HG02642 (cell line): Measurements from ENCODE around the gene SOX6.

Experiments used
- ATAC-seq: cut with Tn5 transposase; IDR thresholded peaks from one replicate; pipeline ENCODE4 v1.9.1; 2021; ENCODE audit warnings: mild to moderate bottlenecking; ENCODE audit not compliant: unreplicated experiment, poor library complexity

The SOX6 gene

DNA sequence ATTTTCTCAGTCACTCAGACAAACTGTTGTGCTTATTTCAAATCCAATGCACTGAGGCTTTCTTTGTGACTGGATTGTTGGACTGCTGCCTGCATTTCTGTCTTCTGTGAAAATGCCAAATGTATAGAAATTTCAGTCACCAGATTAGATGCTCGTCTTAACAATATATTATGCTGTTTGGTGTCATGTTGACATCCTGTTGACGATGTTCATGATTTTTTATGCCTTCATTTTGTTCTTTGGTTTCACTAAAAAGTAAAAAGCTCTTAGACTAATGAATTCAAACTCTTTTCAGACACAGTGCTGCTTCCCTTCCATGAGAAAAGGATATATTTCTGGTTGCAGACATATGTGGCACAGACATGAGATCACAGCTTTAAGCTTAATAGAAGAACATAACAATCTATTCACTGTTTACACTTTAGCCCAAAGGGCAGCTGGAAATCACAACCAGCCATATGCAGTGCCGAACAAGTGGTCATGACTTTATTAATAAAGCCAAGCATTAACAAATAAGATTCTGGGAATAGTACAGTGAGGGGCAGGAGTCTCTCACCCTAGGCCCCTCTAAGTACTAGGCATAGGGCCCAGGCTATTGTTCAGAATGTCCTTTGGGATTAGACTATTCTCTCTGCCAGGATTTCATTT lies 9.4 kb upstream of the SOX6 start:
- no peak for ATAC-seq

DNA sequence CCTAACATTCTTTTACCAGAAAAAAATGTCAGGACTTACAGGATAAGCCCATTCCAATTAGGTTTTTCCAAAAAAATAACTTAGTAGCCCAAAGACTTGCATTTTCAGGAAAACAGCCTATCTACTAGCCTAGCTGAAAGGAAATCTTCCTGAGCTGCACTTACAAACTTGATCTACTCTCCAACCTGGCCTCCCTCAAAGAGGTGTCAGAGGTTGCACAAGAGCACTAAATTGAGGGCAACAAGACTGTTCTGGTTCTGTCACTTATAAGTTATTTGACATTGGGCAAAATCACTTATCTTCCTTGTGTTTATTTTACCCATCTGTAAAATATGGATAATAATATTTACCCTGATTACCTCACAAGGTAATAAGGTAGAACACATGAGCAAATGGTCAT lies 7.9 kb upstream of the SOX6 start:
- no peak for ATAC-seq

DNA sequence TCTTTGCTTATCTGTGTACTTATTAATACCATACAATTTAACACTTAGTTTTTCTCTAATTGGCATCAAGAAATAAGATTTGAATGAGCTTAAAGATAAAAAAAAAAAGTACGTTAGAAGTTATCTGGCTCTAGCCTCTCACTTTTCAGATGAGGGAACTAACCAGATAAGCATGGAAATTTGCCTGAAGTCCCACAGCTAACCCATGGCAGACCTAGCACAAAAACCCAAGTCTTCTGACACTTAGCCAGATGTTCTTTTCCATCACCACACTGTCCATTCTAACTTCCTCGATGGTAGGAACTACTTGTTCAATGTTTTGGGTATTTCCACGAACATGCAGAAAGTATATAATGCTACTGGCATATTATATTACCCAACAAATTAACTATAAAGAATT lies 7.4 kb upstream of the SOX6 start:
- no peak for ATAC-seq

DNA sequence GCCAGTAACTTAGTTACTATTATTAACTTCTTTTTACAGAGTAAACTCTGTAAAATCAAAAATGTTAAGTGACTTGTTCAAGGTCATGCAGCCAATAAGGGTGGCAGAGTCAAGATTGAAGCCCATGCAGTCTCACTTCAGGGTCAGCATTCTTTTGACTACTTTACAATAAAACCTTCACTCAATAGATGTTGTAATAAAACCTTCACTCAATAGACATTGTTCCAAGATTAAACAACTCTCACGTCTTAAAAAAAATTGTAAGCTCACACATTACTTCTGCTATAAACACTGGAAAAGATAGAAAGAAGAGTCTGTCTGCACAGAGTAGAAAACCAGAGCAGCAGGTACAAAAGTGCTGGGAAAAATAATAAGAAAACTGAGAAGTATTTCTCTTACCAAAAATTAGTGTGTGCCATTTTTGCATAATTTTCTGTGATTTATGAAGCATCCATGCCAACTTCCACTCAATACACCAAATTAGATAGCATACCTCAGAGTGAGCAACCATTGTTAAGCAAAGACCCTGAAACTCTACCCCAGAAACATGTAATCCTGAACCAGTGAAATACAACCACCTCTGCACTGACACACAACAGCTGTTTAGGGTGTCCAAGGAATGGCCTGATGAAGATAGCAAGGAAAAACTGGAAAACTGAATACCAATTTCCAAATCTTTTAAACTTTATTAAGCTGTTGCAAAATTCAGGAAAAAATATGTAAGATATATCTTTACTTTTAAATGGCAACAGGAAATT lies 4.9 kb upstream of the SOX6 start:
- no peak for ATAC-seq

DNA sequence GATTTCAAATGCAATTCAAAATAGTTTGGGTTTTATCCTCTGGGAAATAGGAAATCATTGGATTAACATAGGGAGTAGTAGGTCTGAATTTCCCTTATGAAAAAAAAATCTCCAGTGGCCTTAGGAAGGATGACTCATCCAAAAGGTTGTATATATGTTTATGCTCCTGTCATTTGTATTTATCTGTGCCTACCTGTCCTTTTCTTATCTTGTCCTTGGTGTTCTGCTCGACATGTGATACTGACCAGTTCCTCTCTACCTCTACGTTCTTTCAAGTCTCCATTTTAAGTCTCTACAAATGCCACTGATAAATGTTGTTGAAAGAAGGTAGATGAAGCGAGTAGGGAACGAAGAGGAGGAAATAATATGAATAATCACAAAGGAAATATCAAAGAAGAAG lies 3.0 kb upstream of the SOX6 start:
- ATAC-seq = no peak

DNA sequence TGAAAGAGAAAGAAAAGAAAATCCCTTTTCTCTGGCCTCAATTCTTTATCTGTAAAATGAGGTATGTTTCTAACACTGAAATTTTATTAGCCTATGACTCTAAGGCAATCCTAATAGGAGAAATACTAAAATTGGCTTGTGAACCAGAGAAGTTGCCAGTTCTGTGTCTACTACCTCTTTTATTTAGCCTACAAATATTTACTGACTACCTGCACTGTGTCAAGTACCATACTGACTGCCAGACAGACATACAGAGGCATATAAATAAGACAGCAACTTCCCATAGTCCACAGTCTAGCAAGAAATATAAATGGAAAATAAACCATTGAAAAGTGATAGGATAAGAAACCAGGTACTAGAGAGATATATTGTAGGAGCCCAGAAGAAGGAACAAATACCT lies 2.4 kb upstream of the SOX6 start:
- no peak for ATAC-seq

DNA sequence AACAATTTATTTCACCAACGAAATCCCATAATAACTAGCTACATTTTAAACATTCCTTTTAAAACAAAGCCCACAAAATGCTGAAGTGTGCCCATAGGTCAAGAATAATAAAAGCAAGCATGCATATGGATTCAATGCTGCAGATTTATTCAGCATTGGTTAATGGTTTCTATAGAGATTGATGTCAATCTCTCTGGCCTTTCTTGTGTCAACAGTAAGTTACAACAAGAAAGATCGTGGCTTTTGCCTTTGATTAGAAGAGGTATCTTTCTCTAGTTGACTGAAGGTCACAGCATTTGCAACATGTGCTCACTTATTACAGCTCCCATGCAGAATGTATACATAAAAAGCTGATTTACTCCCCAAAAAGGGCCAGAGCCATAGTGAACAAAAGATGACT lies 1.4 kb upstream of the SOX6 start:
- ATAC-seq = no peak

DNA sequence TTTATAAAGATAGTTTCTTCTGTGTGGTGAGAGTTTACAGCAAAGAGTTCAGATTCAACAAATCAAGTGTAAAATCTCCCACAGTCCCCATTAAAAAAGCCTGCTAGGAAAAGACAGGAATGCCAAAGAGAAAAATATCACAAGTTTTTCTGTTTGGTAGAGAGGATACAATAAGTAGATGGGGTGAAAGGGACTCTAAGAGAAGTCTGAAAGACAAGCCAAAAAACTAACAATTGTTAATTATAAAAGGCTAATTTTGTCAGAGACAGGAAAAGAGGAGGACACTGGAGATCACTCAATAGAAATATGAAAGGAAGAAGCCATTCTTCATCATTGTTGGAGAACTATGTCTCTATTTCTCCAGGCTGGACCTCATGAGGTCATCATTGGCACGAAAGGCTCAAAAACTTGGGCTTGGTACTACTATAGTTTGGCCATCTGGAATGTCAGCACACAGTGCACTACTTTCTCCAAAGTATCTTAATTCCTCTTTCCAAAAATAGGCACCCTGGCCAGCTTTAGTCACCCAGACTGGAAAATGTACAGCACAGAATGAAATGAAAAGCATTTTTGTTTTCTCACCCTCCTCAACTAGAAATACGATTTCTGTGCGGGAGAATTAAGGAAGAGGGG lies 531 bp upstream of the SOX6 start:
- ATAC-seq = no peak

DNA sequence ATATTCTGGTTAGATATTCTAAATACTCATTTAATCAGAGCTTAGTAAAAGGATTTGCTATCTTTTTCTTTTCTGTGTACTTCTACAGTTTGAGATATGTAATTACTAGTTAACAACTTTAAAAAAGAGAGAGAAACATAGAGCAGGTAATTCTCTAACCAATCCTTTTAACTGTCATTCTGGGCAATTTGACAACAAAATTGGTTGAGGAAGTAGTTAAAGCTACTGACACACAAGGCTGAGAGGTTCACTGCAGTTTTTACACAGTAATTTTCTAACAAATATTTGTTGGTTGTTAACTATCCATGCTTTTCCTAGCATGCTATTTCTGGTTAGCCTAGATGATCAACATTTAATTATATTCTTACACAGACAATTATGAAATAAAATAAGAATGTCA lies 3.6 kb downstream of the SOX6 start:
- no peak for ATAC-seq

DNA sequence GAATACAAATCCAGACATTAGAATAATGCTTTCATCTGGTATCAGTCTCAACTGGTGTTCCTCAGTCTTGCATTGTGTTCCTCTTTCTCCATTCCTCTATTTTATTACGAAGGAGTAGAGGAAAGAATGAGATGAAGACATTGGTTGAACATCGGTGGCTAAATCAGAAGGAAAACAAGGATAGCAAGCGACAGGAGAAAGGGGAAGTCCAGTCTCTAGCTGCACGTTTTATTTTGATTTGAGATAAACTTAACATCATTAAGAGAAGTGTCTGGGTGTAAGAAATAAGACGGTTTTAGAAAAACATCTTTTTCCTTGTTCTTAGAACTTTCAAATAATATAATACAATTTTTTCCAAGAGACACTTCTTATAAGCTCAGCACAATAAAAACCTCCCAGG lies 6.2 kb downstream of the SOX6 start:
- ATAC-seq = no peak

DNA sequence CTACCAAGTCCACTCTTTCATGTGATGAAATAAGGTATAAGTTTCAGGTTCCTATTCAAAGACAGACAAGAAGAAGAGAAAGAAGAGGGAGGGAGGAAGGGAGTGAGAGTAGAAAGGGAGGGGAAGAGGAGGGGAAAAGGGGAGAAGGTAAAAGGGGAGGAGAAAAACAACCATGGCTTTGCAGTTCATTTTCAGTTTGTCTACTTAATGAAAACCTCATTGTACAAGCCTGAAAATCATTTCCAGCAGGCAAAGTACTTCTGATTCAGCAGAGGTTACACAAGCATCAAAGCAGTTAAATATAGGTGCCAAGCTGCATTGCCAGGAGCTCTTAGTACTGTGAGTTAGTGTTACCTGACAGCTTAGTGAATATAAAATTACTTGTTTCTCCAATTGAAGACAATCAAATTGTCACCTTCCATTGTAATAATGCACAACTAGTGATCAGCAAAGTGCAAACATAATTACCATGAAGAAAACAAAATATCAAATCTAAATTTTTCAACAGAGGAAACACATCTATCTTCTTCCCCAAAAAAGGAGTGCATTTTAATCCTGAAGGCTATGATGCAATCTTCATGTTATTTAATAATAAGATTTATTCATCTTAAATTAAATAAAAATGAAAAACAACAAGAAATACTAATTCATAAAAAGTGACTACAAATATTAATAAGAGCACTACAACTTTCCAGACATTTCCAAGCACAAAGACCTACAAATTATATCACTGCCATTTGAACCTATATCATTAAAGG lies 8.2 kb downstream of the SOX6 start:
- no peak for ATAC-seq

DNA sequence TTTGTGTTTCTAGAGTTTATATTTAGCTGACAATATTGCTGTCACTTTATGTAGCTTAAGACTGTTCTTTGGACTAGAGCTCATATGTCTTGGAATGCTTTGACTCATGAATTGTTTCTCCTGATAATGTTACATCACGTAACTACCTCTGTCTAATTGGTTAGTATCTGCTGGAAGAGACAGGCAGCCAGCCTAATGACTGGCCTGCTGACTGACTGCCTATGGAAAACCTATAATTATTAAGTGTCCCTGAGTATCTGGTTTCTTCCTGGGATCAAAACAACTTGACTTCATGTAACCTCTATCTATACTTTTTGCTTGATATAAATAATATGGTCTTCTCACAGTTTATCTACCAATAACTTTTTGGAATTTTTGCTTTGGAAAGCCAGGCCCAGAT lies 9.4 kb downstream of the SOX6 start:
- no peak for ATAC-seq

DNA sequence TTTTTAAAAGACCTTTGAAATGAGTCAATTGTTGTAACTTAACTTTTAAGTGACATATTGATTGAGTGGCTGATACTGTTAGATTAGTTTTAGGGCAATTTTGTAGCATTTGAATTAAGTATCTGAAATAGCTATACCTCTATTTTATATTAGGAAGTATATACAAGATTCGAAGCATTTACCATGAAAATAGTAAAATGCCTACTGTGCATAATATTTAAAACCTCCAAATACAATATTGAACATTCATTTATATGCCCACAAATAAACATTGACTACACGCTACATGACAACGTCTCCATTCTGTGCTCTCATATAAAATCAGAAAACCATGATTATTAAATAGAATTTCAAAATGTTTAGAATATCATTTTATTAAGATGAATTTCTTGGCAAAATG lies 14.5 kb downstream of the SOX6 start:
- no peak for ATAC-seq

DNA sequence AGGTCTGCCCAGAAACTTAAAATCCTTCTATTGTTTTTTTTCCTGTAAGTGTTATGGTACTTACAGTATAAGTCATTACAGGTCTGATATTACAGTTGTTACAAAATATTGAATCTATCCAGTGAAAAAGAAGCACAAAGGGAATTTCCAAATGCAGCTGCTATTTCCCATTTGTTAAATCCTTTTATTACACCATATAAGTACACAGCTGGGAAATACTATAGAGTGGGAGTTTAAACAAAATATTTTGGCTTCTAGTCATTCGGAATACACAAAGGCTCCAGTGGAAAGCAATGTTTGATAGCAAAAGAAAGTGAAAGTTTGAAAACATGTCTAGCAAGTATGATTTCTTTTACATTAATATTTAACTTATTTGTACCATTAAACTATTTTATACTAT lies 18.0 kb downstream of the SOX6 start:
- ATAC-seq = no peak

DNA sequence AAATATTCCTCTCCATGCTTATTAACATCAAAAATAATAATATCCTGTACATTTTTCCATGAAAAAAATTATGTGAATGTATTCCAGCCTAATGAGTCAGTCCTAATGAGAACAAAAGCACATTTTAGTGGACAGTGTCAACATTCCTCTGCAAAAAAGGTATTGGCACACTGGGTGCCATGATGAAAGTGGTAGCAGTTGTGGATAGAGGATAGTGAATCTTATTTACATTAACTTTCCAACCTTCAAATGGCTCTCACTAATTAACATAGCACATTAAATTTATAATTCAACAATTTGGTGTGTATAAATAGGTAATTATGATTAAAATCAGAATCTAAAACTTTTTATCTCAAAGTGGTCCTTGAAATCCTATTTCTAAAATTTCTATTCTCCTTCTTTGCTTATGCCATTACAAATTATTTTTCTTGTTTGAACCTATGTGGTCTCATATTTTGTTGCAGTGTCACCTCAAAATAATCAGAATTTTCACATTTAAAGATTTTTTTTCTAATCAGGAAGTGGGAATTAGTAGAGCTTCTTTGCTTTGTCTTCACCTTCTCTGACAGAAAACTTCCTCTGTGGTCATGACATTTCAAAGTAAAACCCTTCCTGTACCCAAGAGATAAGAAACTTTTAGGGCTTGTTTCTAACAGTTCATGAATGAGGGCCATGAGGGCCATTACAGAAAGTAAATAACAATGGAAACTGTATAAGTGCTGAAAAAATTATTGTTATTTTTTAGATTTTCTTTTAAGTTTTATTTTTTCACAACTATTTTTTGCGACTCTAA lies 18.7 kb downstream of the SOX6 start:
- no peak for ATAC-seq

DNA sequence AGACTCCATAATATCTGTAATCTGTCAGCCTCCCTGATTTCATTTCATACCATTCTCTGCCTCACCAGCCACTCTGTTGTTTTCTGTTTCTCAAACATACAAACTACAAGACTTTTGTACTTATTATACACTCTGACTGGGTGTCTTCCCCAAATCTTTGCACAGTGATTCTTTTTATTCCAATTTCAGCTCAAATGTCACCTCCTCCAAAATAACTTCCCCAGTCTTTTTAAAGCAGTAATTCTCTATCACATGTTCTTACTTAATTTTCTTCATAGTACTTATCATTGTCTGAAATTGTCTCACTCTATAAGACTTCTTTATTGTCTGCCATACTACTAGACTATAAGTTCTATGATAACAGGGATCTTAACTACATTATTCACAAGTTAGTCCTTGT lies 19.6 kb downstream of the SOX6 start:
- ATAC-seq = no peak

DNA sequence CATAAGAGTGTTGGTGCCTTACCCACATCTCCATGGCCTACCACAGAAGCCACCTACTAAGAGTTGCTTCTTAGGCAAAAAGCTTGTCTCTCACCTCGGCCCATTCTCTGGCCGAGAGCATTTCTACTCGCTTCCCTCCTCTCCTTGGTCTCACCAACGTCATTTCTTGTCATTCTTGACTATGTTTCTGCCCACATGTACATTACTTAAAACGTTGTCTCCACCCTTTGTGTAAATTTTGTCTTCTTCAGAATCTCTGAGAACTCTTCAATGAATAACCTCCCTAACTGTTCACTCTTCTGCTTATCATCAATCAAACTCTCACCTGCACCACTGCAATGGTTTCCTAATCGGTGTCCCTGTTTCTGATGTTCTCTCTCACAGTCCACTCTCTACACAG lies 20.1 kb downstream of the SOX6 start:
- ATAC-seq = no peak

DNA sequence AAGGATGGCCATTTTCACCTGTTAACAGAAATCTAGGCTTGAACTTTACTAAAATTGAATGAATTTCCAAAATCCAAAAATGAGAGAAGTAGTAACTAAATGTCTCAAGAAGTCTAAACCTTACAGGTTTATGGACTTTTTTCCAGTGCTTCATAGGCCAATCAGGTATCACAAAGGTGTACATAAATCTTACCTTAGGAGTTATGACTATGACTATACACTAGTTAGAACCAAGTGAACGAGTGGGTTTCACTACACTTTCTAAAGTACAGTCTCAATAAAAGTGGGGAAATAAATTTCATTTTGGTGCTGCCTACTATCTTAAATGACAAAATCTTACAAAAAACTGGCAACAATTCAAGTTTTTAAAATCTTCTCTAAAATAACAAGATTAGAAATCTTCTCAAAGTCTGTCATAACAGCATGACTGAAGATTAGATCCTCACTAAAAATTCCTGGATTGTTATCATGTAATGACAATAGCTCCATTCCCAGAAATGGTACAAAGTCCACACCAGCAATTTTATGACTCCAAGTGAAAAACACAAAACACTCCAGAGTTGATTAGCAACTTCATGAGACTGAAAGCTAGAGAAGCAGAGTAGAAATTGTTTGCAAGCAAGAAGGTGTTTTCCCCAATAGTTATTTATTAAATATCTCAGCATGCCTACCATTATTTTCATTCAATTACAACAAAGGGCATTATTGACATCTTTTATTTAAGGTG lies 20.9 kb downstream of the SOX6 start:
- ATAC-seq = no peak

DNA sequence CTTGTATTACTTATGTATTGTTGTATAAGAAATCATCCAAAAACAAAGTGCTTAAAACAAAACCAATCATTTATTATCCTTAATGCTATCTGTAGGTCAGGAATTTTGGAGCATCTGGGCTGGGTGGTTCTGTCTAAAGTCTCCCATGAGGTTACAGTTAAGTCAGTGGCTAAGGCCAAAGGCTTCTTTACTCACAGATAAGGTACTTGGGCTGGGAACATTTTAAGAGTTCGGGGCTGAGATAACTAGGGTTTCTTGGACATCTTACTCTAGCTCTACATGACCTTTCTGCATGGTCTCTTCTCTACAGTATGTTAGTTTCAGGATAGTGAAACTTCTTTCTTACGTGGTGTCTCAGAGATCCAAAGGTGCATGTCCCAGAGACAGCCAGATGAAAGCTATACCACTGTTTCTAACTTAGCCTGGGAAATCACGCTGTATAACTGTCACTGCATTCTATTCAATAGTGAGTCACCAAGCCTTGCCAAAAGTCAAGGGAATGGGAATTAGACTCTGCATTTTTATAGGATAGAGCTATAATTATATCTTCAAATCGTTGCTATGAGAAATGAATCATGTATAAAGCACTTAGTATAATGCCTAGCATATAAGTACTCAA lies 29.6 kb downstream of the SOX6 start:
- no peak for ATAC-seq
